Suprapubic skin (tissue), 3 donors: ENCODE measurements around the gene G6PC3.

ENCODE experiments used
- POLR2A ChIP-seq, 2 donors: fragments of 450-650 bp; IDR thresholded peaks; one replicate each; pipeline ENCODE4 v1.6.1; 2017; ENCODE audit warnings: antibody characterized with exemption in 2 of 2, mild to moderate bottlenecking in 2 of 2, moderate library complexity in 2 of 2
- TF ChIP-seq, protein P1 (sequence below), 2 donors: fragments of 200-600 bp in 1 of 2; fragments of 450-650 bp in 1 of 2; sonication (generic) in 1 of 2; IDR thresholded peaks; one replicate each; pipeline ENCODE4 v1.5.1; 2016 to 2019; ENCODE audit warnings: antibody characterized with exemption in 2 of 2, mild to moderate bottlenecking in 1 of 2, moderate library complexity in 1 of 2

GRCh38 chr17:44081681-44082080 lies 11.1 kb downstream of the G6PC3 start:
- TF ChIP-seq, protein P1, sequence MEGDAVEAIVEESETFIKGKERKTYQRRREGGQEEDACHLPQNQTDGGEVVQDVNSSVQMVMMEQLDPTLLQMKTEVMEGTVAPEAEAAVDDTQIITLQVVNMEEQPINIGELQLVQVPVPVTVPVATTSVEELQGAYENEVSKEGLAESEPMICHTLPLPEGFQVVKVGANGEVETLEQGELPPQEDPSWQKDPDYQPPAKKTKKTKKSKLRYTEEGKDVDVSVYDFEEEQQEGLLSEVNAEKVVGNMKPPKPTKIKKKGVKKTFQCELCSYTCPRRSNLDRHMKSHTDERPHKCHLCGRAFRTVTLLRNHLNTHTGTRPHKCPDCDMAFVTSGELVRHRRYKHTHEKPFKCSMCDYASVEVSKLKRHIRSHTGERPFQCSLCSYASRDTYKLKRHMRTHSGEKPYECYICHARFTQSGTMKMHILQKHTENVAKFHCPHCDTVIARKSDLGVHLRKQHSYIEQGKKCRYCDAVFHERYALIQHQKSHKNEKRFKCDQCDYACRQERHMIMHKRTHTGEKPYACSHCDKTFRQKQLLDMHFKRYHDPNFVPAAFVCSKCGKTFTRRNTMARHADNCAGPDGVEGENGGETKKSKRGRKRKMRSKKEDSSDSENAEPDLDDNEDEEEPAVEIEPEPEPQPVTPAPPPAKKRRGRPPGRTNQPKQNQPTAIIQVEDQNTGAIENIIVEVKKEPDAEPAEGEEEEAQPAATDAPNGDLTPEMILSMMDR (IDR thresholded peaks at IDR 0.05) = no peak
- no peak for TF ChIP-seq POLR2A (IDR thresholded peaks at IDR 0.05)
